Activated naive CD8-positive, alpha-beta T cell treated with anti-CD3 and anti-CD28 coated beads, Interleukin-2, amount 50 U/mL, for 16 hours (primary cell): ENCODE data around the gene TFDP1.

Experiments used
- DNase-seq: peaks from one replicate; pipeline ENCODE4 v3.0.0-alpha.2; 2020; ENCODE audit warnings: low read depth, low spot score

TFDP1 gene

GRCh38 chr13:113597391-113598080, 13.0 kb downstream of the TFDP1 start:
- DNase-seq: no peak

- DNase-seq: no peak
Measured at GRCh38 chr13:113598081-113598410, 13.5 kb downstream of the TFDP1 start.

- no peak for DNase-seq
Measured at GRCh38 chr13:113598481-113598880, 13.9 kb downstream of the TFDP1 start.

- DNase-seq: no peak
Measured at GRCh38 chr13:113599391-113599790, 14.8 kb downstream of the TFDP1 start.

- no peak for DNase-seq
Measured at GRCh38 chr13:113601166-113602070, 16.9 kb downstream of the TFDP1 start.

GRCh38 chr13:113602291-113602988, 17.9 kb downstream of the TFDP1 start:
- no peak for DNase-seq

- no peak for DNase-seq
Measured at GRCh38 chr13:113603116-113603710, 18.7 kb downstream of the TFDP1 start.

- no peak for DNase-seq
Measured at GRCh38 chr13:113604186-113604585, 19.6 kb downstream of the TFDP1 start.

- DNase-seq: no peak
Measured at GRCh38 chr13:113605461-113605860, 20.9 kb downstream of the TFDP1 start.

GRCh38 chr13:113605866-113606438, 21.4 kb downstream of the TFDP1 start:
- DNase-seq: no peak

- DNase-seq: no peak
Measured at GRCh38 chr13:113607056-113607888, 22.7 kb downstream of the TFDP1 start.

GRCh38 chr13:113607889-113608635, 23.5 kb downstream of the TFDP1 start:
- DNase-seq: no peak

- DNase-seq: no peak
Measured at GRCh38 chr13:113608967-113609533, 24.5 kb downstream of the TFDP1 start.

- DNase-seq: no peak
Measured at GRCh38 chr13:113609616-113610015, 25.1 kb downstream of the TFDP1 start.

GRCh38 chr13:113610266-113610665, 25.7 kb downstream of the TFDP1 start:
- no peak for DNase-seq

- no peak for DNase-seq
Measured at GRCh38 chr13:113611996-113612395, 27.4 kb downstream of the TFDP1 start.

- DNase-seq: no peak
Measured at GRCh38 chr13:113612607-113613006, 28.1 kb downstream of the TFDP1 start.

GRCh38 chr13:113613789-113614379, 29.3 kb downstream of the TFDP1 start:
- no peak for DNase-seq

- no peak for DNase-seq
Measured at GRCh38 chr13:113616281-113616906, 31.8 kb downstream of the TFDP1 start.
